GM20000 (cell line): ENCODE results near the gene TNS3.

Experiments
- DNase-seq: peaks from one replicate; pipeline ENCODE4 v3.0.0; 2012; ENCODE audit warnings: low spot score
- CTCF ChIP-seq: IDR thresholded peaks from 2 replicates; pipeline ENCODE4 v1.5.1; 2012; ENCODE audit warnings: mild to moderate bottlenecking, control low read depth; ENCODE audit errors: extremely low read depth, missing control alignments

TNS3 gene

GRCh38 chr7:47601881-47602249, 20.0 kb upstream of the TNS3 start:
- no peak for DNase-seq
- no peak for TF ChIP-seq CTCF

GRCh38 chr7:47601119-47601880, 19.4 kb upstream of the TNS3 start:
- TF ChIP-seq CTCF: no peak
- no peak for DNase-seq

GRCh38 chr7:47600199-47601118, 18.5 kb upstream of the TNS3 start:
- no peak for TF ChIP-seq CTCF

GRCh38 chr7:47597379-47597778, 15.5 kb upstream of the TNS3 start:
- DNase-seq: no peak
- TF ChIP-seq CTCF: no peak

More at GRCh38 chr7:47600199-47601118, 18.5 kb upstream of the TNS3 start:
- no peak for DNase-seq

- no peak for DNase-seq
- TF ChIP-seq CTCF: no peak
Observed at GRCh38 chr7:47596502-47597202, 14.7 kb upstream of the TNS3 start.

- DNase-seq: no peak
- TF ChIP-seq CTCF: no peak
Observed at GRCh38 chr7:47594406-47594805, 12.5 kb upstream of the TNS3 start.
